ENCODE measurements around the gene KCNJ11.

The KCNJ11 gene

GRCh38 chr11:17416492-17416891 lies 28.0 kb upstream of the KCNJ11 start:
- Histone ChIP-seq H3K9ac (ENCODE audit: low read length) (no peak overlapping the region), H3K4me3 (ENCODE audit: low read length) (no peak overlapping the region), H3K9me3 (ENCODE audit: control insufficient read depth, low read length) (no peaks in the 10 kb centered on the region), H3K27me3 (ENCODE audit: control insufficient read depth, insufficient read depth, low read length) (peaks cover 8% of the 10 kb centered on the region), H3K4me1 (ENCODE audit: control insufficient read depth, insufficient read depth, low read length) (peaks cover 22% of the 10 kb centered on the region), H3K36me3 (ENCODE audit: control insufficient read depth, insufficient read depth, low read length) (no peaks in the 10 kb centered on the region)

DNA sequence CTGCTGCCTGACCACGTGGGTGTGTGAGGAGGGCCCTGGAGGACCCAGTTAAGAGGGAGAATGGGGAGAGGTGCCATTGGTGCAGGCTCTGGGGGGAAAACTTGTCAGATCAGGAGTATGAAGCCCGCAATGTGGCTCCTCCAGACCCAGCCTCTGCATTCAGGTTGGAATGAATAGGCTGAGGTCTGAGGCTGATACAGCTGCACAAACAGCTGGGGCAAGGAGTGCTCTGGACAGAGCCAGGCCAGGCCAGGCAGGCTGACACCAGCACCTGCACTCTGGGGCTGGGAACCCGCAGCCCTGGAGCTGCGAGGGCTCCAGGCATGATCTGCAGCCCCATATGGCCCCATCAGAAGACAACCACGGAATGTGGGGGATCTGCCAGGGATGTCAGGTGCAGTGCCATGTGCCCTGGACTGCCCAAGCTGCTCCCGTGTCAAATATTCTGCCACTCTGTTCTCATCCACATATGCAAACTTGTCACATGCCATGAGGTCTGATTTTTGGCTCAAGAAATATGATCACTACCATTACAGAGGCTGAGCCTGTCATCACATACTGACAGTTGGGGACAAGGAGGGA lies 27.2 kb upstream of the KCNJ11 start:
- Histone ChIP-seq H3K9ac (ENCODE audit: low read length) (no peak overlapping the region), H3K36me3 (ENCODE audit: control insufficient read depth, insufficient read depth, low read length) (no peaks in the 10 kb centered on the region), H3K9me3 (ENCODE audit: control insufficient read depth, low read length) (no peaks in the 10 kb centered on the region), H3K4me1 (ENCODE audit: control insufficient read depth, insufficient read depth, low read length) (peaks cover 29% of the 10 kb centered on the region), H3K4me3 (ENCODE audit: low read length) (no peak overlapping the region), H3K27me3 (ENCODE audit: control insufficient read depth, insufficient read depth, low read length) (peaks cover 8% of the 10 kb centered on the region)

- no peak overlapping the region for H3K9ac ChIP-seq (ENCODE audit: low read length)
- no peaks in the 10 kb centered on the region for H3K9me3 ChIP-seq (ENCODE audit: control insufficient read depth, low read length)
- H3K36me3 ChIP-seq (ENCODE audit: control insufficient read depth, insufficient read depth, low read length) = no peaks in the 10 kb centered on the region
- peaks cover 1% of the 10 kb centered on the region for H3K27me3 ChIP-seq (ENCODE audit: control insufficient read depth, insufficient read depth, low read length)
- H3K4me1 ChIP-seq (ENCODE audit: control insufficient read depth, insufficient read depth, low read length) = peaks cover 29% of the 10 kb centered on the region
- H3K4me3 ChIP-seq (ENCODE audit: low read length) = no peak overlapping the region
These were observed 26.5 kb upstream of the KCNJ11 start for GRCh38 chr11:17414992-17415391.

- H3K9ac ChIP-seq (ENCODE audit: low read length) = no peak overlapping the region
- H3K36me3 ChIP-seq (ENCODE audit: control insufficient read depth, insufficient read depth, low read length) = no peaks in the 10 kb centered on the region
- H3K4me3 ChIP-seq (ENCODE audit: low read length) = no peak overlapping the region
- no peaks in the 10 kb centered on the region for H3K9me3 ChIP-seq (ENCODE audit: control insufficient read depth, low read length)
- H3K4me1 ChIP-seq (ENCODE audit: control insufficient read depth, insufficient read depth, low read length) = peaks cover 29% of the 10 kb centered on the region
- no peaks in the 10 kb centered on the region for H3K27me3 ChIP-seq (ENCODE audit: control insufficient read depth, insufficient read depth, low read length)
These were observed 25.9 kb upstream of the KCNJ11 start for GRCh38 chr11:17414317-17414737.

DNA sequence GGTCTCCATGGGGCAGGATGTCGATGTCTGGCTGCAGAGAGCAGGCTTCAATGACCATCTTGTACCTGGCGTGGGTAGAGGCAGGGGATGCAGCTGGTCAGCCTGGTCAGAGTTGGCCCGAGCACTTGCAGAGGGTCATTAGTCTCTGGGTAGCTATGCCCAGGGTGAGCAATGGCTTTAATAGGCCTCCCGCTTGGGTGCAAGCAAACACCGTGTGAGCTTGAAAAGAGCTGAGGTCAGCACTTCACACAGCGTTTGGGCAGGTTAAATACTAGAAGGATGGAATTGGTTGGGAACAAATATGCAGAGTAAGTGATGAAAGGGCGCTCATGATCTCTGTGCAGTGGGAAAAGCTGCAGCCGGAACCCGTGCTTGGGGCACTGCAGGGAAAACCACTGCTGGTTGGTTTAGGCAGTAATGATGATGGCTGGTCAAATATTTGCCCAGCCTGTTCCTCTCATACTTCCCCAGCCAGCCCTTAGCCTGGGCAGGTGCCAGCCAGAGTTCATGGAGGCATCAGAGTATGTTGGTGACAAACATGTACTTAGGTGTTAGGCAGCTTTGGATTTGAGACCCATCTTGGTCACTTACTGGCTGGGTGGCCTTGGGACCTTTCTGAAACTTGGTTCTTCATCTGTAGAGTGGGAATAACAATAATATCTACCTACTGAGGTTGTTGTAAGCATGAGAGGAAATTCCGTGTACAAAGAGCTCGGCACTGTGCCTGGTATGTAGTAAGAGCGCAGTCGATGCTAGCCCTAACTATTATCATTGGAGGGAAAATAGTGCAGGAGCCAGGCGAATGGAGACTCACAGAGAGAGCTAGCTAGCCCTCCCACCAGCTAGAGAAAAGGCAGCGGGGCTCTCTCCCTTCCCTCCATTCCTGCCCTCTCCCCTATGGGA lies 25.2 kb upstream of the KCNJ11 start:
- H3K4me1 ChIP-seq (ENCODE audit: control insufficient read depth, insufficient read depth, low read length) = peaks cover 29% of the 10 kb centered on the region
- no peaks in the 10 kb centered on the region for H3K9me3 ChIP-seq (ENCODE audit: control insufficient read depth, low read length)
- H3K27me3 ChIP-seq (ENCODE audit: control insufficient read depth, insufficient read depth, low read length) = no peaks in the 10 kb centered on the region
- H3K4me3 ChIP-seq (ENCODE audit: low read length) = no peak overlapping the region
- H3K36me3 ChIP-seq (ENCODE audit: control insufficient read depth, insufficient read depth, low read length) = no peaks in the 10 kb centered on the region
- no peak overlapping the region for H3K9ac ChIP-seq (ENCODE audit: low read length)

DNA sequence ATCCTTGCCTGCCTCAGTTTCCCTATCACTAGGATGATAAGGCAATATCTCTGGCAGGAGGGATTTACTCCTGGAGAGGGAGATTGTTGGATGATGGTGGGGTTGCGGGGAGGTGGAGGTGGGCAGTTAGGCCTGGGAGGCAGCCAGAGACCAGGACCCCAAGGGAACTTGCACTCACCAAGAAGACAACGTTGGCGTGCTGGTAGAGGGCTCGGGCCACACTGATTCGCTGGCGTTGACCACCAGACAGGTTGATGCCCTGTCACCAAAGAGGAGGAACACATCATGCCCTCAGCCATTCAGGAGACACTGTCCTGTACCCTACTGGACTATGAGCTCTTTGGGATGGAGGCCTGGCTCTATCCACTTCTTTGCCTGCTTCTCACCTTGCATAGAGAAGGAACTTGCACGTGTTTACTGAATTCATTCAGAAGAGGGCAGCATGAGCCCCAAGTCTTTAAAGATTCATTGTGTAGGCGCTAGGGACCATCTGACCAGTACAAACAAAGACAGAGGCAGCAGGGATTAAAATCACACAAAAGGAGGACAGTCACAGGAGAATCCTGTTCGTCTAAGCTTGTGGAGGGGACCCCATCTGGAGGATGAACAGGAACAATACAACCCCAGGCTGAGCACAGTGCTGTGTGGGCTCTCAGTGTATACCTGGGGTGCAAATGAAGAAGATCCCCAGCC lies 24.2 kb upstream of the KCNJ11 start:
- Histone ChIP-seq H3K9ac (ENCODE audit: low read length) (no peak overlapping the region), H3K36me3 (ENCODE audit: control insufficient read depth, insufficient read depth, low read length) (no peaks in the 10 kb centered on the region), H3K4me3 (ENCODE audit: low read length) (no peak overlapping the region), H3K9me3 (ENCODE audit: control insufficient read depth, low read length) (no peaks in the 10 kb centered on the region), H3K27me3 (ENCODE audit: control insufficient read depth, insufficient read depth, low read length) (no peaks in the 10 kb centered on the region), H3K4me1 (ENCODE audit: control insufficient read depth, insufficient read depth, low read length) (peaks cover 29% of the 10 kb centered on the region)

- Histone ChIP-seq H3K36me3 (ENCODE audit: control insufficient read depth, insufficient read depth, low read length) (no peaks in the 10 kb centered on the region), H3K9ac (ENCODE audit: low read length) (no peak overlapping the region), H3K4me3 (ENCODE audit: low read length) (no peak overlapping the region), H3K27me3 (ENCODE audit: control insufficient read depth, insufficient read depth, low read length) (no peaks in the 10 kb centered on the region), H3K4me1 (ENCODE audit: control insufficient read depth, insufficient read depth, low read length) (peaks cover 29% of the 10 kb centered on the region), H3K9me3 (ENCODE audit: control insufficient read depth, low read length) (no peaks in the 10 kb centered on the region)
These were observed 23.0 kb upstream of the KCNJ11 start for GRCh38 chr11:17411418-17411817.

DNA sequence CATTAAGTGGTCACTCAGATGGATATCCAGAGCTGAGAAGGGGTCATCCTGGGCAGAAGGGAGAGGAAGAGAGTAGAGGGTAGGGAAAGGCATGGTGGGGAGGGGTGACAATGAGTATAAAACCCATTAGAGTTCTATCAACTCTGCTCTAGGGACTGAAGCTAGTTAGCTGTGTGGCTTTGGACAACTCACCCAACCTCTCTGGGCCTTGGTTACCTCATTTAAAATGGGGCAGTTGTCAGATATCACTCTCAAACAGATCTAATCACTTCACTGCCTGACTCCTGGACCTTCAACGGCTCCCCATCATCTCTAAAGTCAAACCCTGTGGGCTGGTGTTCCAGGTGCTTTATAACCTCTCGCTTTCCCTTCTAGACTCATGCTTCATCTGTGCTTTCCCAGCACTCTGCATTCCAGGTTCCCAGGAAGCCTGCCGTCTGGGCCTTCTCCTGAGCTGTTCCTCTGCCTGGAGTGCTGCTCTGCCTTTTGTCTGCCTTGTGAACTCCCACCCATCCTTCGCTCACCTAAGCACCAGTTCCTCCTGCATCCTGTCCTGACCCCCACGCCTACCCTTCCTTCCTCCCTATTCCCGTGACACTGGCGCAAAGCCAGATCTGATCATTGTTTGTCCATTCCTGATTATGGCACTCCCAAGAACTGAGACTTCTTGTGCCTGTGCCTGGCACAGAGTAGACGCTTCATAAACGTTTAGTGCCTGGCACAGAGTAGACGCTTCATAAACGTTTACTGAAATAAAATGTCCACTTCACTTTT lies 22.3 kb upstream of the KCNJ11 start:
- Histone ChIP-seq H3K36me3 (ENCODE audit: control insufficient read depth, insufficient read depth, low read length) (no peaks in the 10 kb centered on the region), H3K9me3 (ENCODE audit: control insufficient read depth, low read length) (no peaks in the 10 kb centered on the region), H3K4me3 (ENCODE audit: low read length) (no peak overlapping the region), H3K27me3 (ENCODE audit: control insufficient read depth, insufficient read depth, low read length) (no peaks in the 10 kb centered on the region), H3K4me1 (ENCODE audit: control insufficient read depth, insufficient read depth, low read length) (peaks cover 34% of the 10 kb centered on the region), H3K9ac (ENCODE audit: low read length) (no peak overlapping the region)

GRCh38 chr11:17408641-17409040 lies 20.2 kb upstream of the KCNJ11 start:
- Histone ChIP-seq H3K9me3 (ENCODE audit: control insufficient read depth, low read length) (no peaks in the 10 kb centered on the region), H3K9ac (ENCODE audit: low read length) (no peak overlapping the region), H3K27me3 (ENCODE audit: control insufficient read depth, insufficient read depth, low read length) (no peaks in the 10 kb centered on the region), H3K4me3 (ENCODE audit: low read length) (no peak overlapping the region), H3K4me1 (ENCODE audit: control insufficient read depth, insufficient read depth, low read length) (peaks cover 26% of the 10 kb centered on the region), H3K36me3 (ENCODE audit: control insufficient read depth, insufficient read depth, low read length) (no peaks in the 10 kb centered on the region)

GRCh38 chr11:17408026-17408425 lies 19.6 kb upstream of the KCNJ11 start:
- peaks cover 20% of the 10 kb centered on the region for H3K4me1 ChIP-seq (ENCODE audit: control insufficient read depth, insufficient read depth, low read length)
- no peaks in the 10 kb centered on the region for H3K36me3 ChIP-seq (ENCODE audit: control insufficient read depth, insufficient read depth, low read length)
- no peak overlapping the region for H3K9ac ChIP-seq (ENCODE audit: low read length)
- H3K9me3 ChIP-seq (ENCODE audit: control insufficient read depth, low read length) = no peaks in the 10 kb centered on the region
- H3K27me3 ChIP-seq (ENCODE audit: control insufficient read depth, insufficient read depth, low read length) = no peaks in the 10 kb centered on the region
- H3K4me3 ChIP-seq (ENCODE audit: low read length) = no peak overlapping the region

GRCh38 chr11:17407575-17407974 lies 19.1 kb upstream of the KCNJ11 start:
- no peak overlapping the region for H3K4me3 ChIP-seq (ENCODE audit: low read length)
- H3K9me3 ChIP-seq (ENCODE audit: control insufficient read depth, low read length) = no peaks in the 10 kb centered on the region
- H3K27me3 ChIP-seq (ENCODE audit: control insufficient read depth, insufficient read depth, low read length) = no peaks in the 10 kb centered on the region
- H3K36me3 ChIP-seq (ENCODE audit: control insufficient read depth, insufficient read depth, low read length) = no peaks in the 10 kb centered on the region
- peaks cover 18% of the 10 kb centered on the region for H3K4me1 ChIP-seq (ENCODE audit: control insufficient read depth, insufficient read depth, low read length)
- no peak overlapping the region for H3K9ac ChIP-seq (ENCODE audit: low read length)
